Measurements from ENCODE around the gene FGFRL1.

FGFRL1 gene

DNA sequence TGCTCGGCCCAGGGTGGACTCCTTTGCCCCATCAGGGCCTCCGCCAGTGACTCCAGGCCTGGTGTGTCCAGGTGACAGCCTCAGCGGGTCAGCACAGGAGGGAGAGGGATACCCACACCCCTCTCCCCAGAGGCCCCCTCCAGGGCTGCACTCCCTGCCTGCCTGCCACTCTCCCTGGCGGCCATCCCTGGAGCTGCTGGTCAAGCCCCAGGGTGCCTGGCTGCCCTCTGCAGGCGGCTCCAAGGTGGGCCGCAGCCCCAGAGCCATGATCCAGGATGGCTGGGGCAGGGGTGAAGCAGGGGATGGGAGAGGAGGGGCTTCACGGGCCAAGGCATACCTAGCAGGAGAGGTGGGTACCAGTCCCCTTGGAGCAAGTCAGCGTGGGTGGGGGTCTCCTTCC lies 3.8 kb downstream of the FGFRL1 start:
- Histone ChIP-seq H3K4me2 (ENCODE audit: insufficient read depth, low read length) (no peak overlapping the region), H3K9ac (ENCODE audit: low read depth, low read length) (no peak overlapping the region), H3K27me3 (ENCODE audit: insufficient read depth, low read length, poor library complexity) (no peaks in the 10 kb centered on the region), H3K4me3 (ENCODE audit: low read depth in 1 of 2, low read length in 2 of 2) (no peak overlapping the region), H4K20me1 (ENCODE audit: insufficient read depth, low read length) (peaks cover 4% of the 10 kb centered on the region; the same call in 1 of the 2 replicates), H3K79me2 (ENCODE audit: insufficient read depth, low read length) (no peaks in the 10 kb centered on the region), H3K27ac (ENCODE audit: low read length) (no peak overlapping the region), H3K36me3 (ENCODE audit: insufficient read depth, low read length) (no peaks in the 10 kb centered on the region), H2AFZ (ENCODE audit: low read depth, low read length) (no peak overlapping the region), H3K4me1 (ENCODE audit: insufficient read depth, low read length) (no peaks in the 10 kb centered on the region), H3K9me3 (ENCODE audit: insufficient read depth, low read length, severe bottlenecking) (no peaks in the 10 kb centered on the region)
- TF ChIP-seq, protein P1, sequence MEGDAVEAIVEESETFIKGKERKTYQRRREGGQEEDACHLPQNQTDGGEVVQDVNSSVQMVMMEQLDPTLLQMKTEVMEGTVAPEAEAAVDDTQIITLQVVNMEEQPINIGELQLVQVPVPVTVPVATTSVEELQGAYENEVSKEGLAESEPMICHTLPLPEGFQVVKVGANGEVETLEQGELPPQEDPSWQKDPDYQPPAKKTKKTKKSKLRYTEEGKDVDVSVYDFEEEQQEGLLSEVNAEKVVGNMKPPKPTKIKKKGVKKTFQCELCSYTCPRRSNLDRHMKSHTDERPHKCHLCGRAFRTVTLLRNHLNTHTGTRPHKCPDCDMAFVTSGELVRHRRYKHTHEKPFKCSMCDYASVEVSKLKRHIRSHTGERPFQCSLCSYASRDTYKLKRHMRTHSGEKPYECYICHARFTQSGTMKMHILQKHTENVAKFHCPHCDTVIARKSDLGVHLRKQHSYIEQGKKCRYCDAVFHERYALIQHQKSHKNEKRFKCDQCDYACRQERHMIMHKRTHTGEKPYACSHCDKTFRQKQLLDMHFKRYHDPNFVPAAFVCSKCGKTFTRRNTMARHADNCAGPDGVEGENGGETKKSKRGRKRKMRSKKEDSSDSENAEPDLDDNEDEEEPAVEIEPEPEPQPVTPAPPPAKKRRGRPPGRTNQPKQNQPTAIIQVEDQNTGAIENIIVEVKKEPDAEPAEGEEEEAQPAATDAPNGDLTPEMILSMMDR (IDR thresholded peaks at IDR 0.05; ENCODE audit: borderline replicate concordance, extremely low read depth, low read length, poor library complexity, severe bottlenecking): no peak
- no peak for TF ChIP-seq EZH2 (IDR thresholded peaks at IDR 0.05; ENCODE audit: borderline replicate concordance, low read depth, low read length, severe bottlenecking)
- DNase-seq (no peak), ATAC-seq (ENCODE audit: insufficient read depth, low read depth) (no peak)

DNA sequence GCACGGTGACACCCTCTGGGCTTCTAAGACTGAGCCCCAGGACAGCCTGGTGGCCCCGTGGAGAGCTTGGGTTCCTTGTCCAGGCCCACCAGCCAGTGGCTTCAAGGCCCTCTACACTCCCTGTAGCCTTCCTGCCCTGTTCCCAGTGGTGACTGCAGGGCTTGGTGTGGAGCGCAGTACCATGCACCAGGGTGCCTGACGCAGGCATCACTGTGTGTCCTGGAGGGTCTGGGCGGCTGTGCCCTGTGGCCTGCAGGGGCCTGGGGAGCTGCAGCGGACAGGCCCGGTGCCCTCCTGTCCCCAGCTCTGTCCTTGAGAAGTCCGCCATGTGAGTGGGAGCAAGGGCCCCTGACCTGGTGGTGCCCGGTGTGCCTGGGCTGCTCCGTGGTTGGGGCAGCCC lies 4.3 kb downstream of the FGFRL1 start:
- Histone ChIP-seq H3K9me3 (ENCODE audit: insufficient read depth, low read length, severe bottlenecking) (no peaks in the 10 kb centered on the region), H3K9ac (ENCODE audit: low read depth, low read length) (no peak overlapping the region), H3K4me1 (ENCODE audit: insufficient read depth, low read length) (no peaks in the 10 kb centered on the region), H2AFZ (ENCODE audit: low read depth, low read length) (no peak overlapping the region), H3K79me2 (ENCODE audit: insufficient read depth, low read length) (no peaks in the 10 kb centered on the region), H3K27ac (ENCODE audit: low read length) (no peak overlapping the region), H4K20me1 (ENCODE audit: insufficient read depth, low read length) (peaks cover 4% of the 10 kb centered on the region; the same call in 1 of the 2 replicates), H3K36me3 (ENCODE audit: insufficient read depth, low read length) (no peaks in the 10 kb centered on the region), H3K27me3 (ENCODE audit: insufficient read depth, low read length, poor library complexity) (no peaks in the 10 kb centered on the region), H3K4me2 (ENCODE audit: insufficient read depth, low read length) (no peak overlapping the region), H3K4me3 (ENCODE audit: low read depth in 1 of 2, low read length in 2 of 2) (no peak overlapping the region)
- TF ChIP-seq EZH2 (IDR thresholded peaks at IDR 0.05; ENCODE audit: borderline replicate concordance, low read depth, low read length, severe bottlenecking): no peak
- TF ChIP-seq, protein P1 (IDR thresholded peaks at IDR 0.05; ENCODE audit: borderline replicate concordance, extremely low read depth, low read length, poor library complexity, severe bottlenecking): no peak
- ATAC-seq (ENCODE audit: insufficient read depth, low read depth) (no peak), DNase-seq (no peak)

DNA sequence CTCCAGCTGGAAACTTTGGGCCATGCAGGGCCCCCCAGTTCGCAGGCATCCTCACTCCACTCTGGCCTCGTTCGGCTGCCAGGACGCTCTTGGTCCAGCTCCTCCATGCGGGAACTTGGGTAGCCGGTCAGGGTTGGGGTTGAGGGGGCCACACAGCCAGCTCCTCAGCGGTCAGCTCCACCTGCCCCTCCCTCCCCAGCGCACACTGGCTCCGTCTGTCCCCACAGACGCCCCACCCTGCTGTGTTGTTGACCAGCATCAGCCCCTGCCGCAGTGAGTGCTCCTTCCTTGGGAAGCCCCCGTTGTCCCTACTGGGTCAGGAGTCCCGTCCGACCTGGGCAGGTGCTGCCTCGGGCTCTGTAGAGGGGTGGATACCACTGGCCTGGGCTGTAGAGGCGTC lies 5.8 kb downstream of the FGFRL1 start:
- Histone ChIP-seq H3K27ac (ENCODE audit: low read length) (no peak overlapping the region), H3K27me3 (ENCODE audit: insufficient read depth, low read length, poor library complexity) (no peaks in the 10 kb centered on the region), H3K36me3 (ENCODE audit: insufficient read depth, low read length) (no peaks in the 10 kb centered on the region), H3K9me3 (ENCODE audit: insufficient read depth, low read length, severe bottlenecking) (no peaks in the 10 kb centered on the region), H3K4me1 (ENCODE audit: insufficient read depth, low read length) (no peaks in the 10 kb centered on the region), H3K4me3 (ENCODE audit: low read depth in 1 of 2, low read length in 2 of 2) (no peak overlapping the region), H4K20me1 (ENCODE audit: insufficient read depth, low read length) (peaks cover 4% of the 10 kb centered on the region; the same call in 1 of the 2 replicates), H3K9ac (ENCODE audit: low read depth, low read length) (no peak overlapping the region), H3K4me2 (ENCODE audit: insufficient read depth, low read length) (no peak overlapping the region), H3K79me2 (ENCODE audit: insufficient read depth, low read length) (no peaks in the 10 kb centered on the region), H2AFZ (ENCODE audit: low read depth, low read length) (no peak overlapping the region)
- DNase-seq (no peak), ATAC-seq (ENCODE audit: insufficient read depth, low read depth) (no peak)
- TF ChIP-seq, protein P1 (IDR thresholded peaks at IDR 0.05; ENCODE audit: borderline replicate concordance, extremely low read depth, low read length, poor library complexity, severe bottlenecking): no peak
- TF ChIP-seq EZH2 (IDR thresholded peaks at IDR 0.05; ENCODE audit: borderline replicate concordance, low read depth, low read length, severe bottlenecking): no peak

DNA sequence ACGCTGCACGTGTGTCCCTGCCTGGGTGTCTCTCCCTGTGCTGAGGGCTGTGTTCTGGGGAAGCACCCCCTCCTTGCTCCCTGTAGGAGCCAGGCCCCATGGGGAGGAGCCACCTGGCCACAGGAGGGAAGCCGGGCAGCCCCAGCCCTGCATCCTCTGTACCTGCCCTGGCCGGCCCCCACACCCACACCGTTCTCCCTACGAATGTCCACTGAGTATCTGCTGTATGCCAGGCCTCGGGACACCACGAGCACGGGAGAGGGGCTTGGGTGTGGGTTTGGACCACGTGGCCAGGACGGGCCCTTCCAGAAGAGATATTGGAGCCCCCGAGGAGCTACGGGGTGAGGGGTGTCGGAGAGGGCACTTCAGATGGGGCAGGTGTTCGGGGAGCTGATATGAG lies 6.3 kb downstream of the FGFRL1 start:
- H4K20me1 ChIP-seq (ENCODE audit: insufficient read depth, low read length): peaks cover 4% of the 10 kb centered on the region; the same call in 1 of the 2 replicates
- no peak overlapping the region for H3K4me2 ChIP-seq (ENCODE audit: insufficient read depth, low read length)
- H3K9ac ChIP-seq (ENCODE audit: low read depth, low read length): no peak overlapping the region
- ATAC-seq (ENCODE audit: insufficient read depth, low read depth): no peak
- H3K79me2 ChIP-seq (ENCODE audit: insufficient read depth, low read length): no peaks in the 10 kb centered on the region
- H3K27me3 ChIP-seq (ENCODE audit: insufficient read depth, low read length, poor library complexity): no peaks in the 10 kb centered on the region
- no peak for TF ChIP-seq EZH2 (IDR thresholded peaks at IDR 0.05; ENCODE audit: borderline replicate concordance, low read depth, low read length, severe bottlenecking)
- TF ChIP-seq, protein P1 (IDR thresholded peaks at IDR 0.05; ENCODE audit: borderline replicate concordance, extremely low read depth, low read length, poor library complexity, severe bottlenecking): no peak
- no peak overlapping the region for H3K27ac ChIP-seq (ENCODE audit: low read length)
- no peaks in the 10 kb centered on the region for H3K9me3 ChIP-seq (ENCODE audit: insufficient read depth, low read length, severe bottlenecking)
- H2AFZ ChIP-seq (ENCODE audit: low read depth, low read length): no peak overlapping the region
- no peak for DNase-seq
- H3K4me3 ChIP-seq (ENCODE audit: low read depth in 1 of 2, low read length in 2 of 2): no peak overlapping the region
- no peaks in the 10 kb centered on the region for H3K36me3 ChIP-seq (ENCODE audit: insufficient read depth, low read length)
- H3K4me1 ChIP-seq (ENCODE audit: insufficient read depth, low read length): no peaks in the 10 kb centered on the region

Data from DND-41 (cell line).